Progenitor cell of endocrine pancreas (in vitro differentiated cells): ENCODE measurements around the gene DENND1B. TPM values are rescaled to one million over a fixed set of nuclear protein-coding genes. Genes with fewer than 3 reads are reported as not detected.
A peak's percentile ranks its signal among the peaks of the same experiment; 100 is the strongest.

Source experiments
- DNase-seq: peaks from one replicate; pipeline ENCODE4 v3.0.0; 2021; ENCODE audit warnings: low spot score; ENCODE audit not compliant: unreplicated experiment
- H3K27ac Mint-ChIP-seq: 2 replicates; pipeline ENCODE4 v1.8.0; 2021; ENCODE audit warnings: mild to moderate bottlenecking, moderate library complexity, mixed read lengths
- H3K27me3 Mint-ChIP-seq: 2 replicates; pipeline ENCODE4 v1.8.0; 2021; ENCODE audit warnings: mixed read lengths
- H3K36me3 Mint-ChIP-seq: 2 replicates; pipeline ENCODE4 v1.8.0; 2022; ENCODE audit warnings: mixed read lengths; ENCODE audit not compliant: insufficient read depth
- H3K4me1 Mint-ChIP-seq: 2 replicates; pipeline ENCODE4 v1.8.0; 2021; ENCODE audit warnings: low read depth, mixed read lengths
- H3K4me3 Mint-ChIP-seq: 2 replicates; pipeline ENCODE4 v1.8.0; 2021; ENCODE audit warnings: low read depth, mild to moderate bottlenecking, moderate library complexity, mixed read lengths
- H3K9me3 Mint-ChIP-seq: 2 replicates; pipeline ENCODE4 v1.8.0; 2021; ENCODE audit warnings: low read depth, mixed read lengths
- CTCF ChIP-seq: fragments of 200-600 bp; sonication (generic); IDR thresholded peaks from one replicate; pipeline ENCODE4 v1.5.0; 2021; ENCODE audit warnings: antibody characterized with exemption, mild to moderate bottlenecking; ENCODE audit not compliant: unreplicated experiment
- total RNA-seq: library from RNA; stranded (reverse); gene quantifications from 2 replicates; pipeline ENCODE4 v1.2.1, GENCODE V29; 2021

Gene DENND1B
- total RNA-seq, 1 donor from 2014 or later: 15.7 TPM

GRCh38 chr1:197776351-197777105, 1.2 kb upstream of the DENND1B start:
- no peaks in the 10 kb centered on the region for H3K9me3 Mint-ChIP-seq
- no peak for TF ChIP-seq CTCF
- H3K27me3 Mint-ChIP-seq: no peaks in the 10 kb centered on the region
- no peaks in the 10 kb centered on the region for H3K36me3 Mint-ChIP-seq
- no peak for DNase-seq
- peak overlapping the region; percentile 27 for H3K4me3 Mint-ChIP-seq
- peak overlapping the region; percentile 62 for H3K27ac Mint-ChIP-seq
- H3K4me1 Mint-ChIP-seq: peaks cover 23% of the 10 kb centered on the region

- DNase-seq: peak; percentile 53
- no peaks in the 10 kb centered on the region for H3K27me3 Mint-ChIP-seq
- H3K36me3 Mint-ChIP-seq: no peaks in the 10 kb centered on the region
- H3K27ac Mint-ChIP-seq: peak overlapping the region; percentile 88
- H3K9me3 Mint-ChIP-seq: no peaks in the 10 kb centered on the region
- TF ChIP-seq CTCF: no peak
- H3K4me1 Mint-ChIP-seq: peaks cover 23% of the 10 kb centered on the region
- H3K4me3 Mint-ChIP-seq: peak overlapping the region; percentile 86
Measured at GRCh38 chr1:197774466-197775281, 606 bp downstream of the DENND1B start.

GRCh38 chr1:197773856-197774255, 1.4 kb downstream of the DENND1B start:
- peak overlapping the region; percentile 81 for H3K4me3 Mint-ChIP-seq
- DNase-seq: no peak
- H3K4me1 Mint-ChIP-seq: peaks cover 24% of the 10 kb centered on the region
- peak overlapping the region; percentile 88 for H3K27ac Mint-ChIP-seq
- no peak for TF ChIP-seq CTCF
- H3K9me3 Mint-ChIP-seq: no peaks in the 10 kb centered on the region
- H3K36me3 Mint-ChIP-seq: no peaks in the 10 kb centered on the region
- no peaks in the 10 kb centered on the region for H3K27me3 Mint-ChIP-seq

- Mint-ChIP-seq H3K4me1 (peaks cover 28% of the 10 kb centered on the region), H3K9me3 (no peaks in the 10 kb centered on the region), H3K27ac (no peak overlapping the region), H3K36me3 (no peaks in the 10 kb centered on the region), H3K27me3 (no peaks in the 10 kb centered on the region), H3K4me3 (no peak overlapping the region)
- DNase-seq: no peak
- TF ChIP-seq CTCF: no peak
Measured at GRCh38 chr1:197771904-197772556, 3.2 kb downstream of the DENND1B start.

GRCh38 chr1:197771386-197771785, 3.9 kb downstream of the DENND1B start:
- Mint-ChIP-seq H3K36me3 (no peaks in the 10 kb centered on the region), H3K4me3 (no peak overlapping the region), H3K27ac (no peak overlapping the region), H3K27me3 (no peaks in the 10 kb centered on the region), H3K4me1 (peaks cover 28% of the 10 kb centered on the region), H3K9me3 (no peaks in the 10 kb centered on the region)
- no peak for DNase-seq
- no peak for TF ChIP-seq CTCF
